Endometrial microvascular endothelial cells (primary cell): ENCODE measurements around the gene MLF1. TPM values are rescaled to one million over a fixed set of nuclear protein-coding genes. Genes with fewer than 3 reads are reported as not detected.

ENCODE experiments used
- in situ Hi-C: cut with HindIII; loops from 2 replicates; pipeline ENCODE4 v1.10.0; 2017; ENCODE audit warnings: low sequenced_read_pairs, low pct_unique_long_range_greater_than_20kb; ENCODE audit errors: inconsistent ontology term
- total RNA-seq: library from RNA; depleted of rRNA; stranded (reverse); fragments of >200 nt; gene quantifications from one replicate; pipeline ENCODE4 v1.2.3, GENCODE V29; 2015; ENCODE audit errors: inconsistent ontology term

Gene MLF1
- total RNA-seq, 1 donor from 2014 or later: 1.6 TPM

DNA sequence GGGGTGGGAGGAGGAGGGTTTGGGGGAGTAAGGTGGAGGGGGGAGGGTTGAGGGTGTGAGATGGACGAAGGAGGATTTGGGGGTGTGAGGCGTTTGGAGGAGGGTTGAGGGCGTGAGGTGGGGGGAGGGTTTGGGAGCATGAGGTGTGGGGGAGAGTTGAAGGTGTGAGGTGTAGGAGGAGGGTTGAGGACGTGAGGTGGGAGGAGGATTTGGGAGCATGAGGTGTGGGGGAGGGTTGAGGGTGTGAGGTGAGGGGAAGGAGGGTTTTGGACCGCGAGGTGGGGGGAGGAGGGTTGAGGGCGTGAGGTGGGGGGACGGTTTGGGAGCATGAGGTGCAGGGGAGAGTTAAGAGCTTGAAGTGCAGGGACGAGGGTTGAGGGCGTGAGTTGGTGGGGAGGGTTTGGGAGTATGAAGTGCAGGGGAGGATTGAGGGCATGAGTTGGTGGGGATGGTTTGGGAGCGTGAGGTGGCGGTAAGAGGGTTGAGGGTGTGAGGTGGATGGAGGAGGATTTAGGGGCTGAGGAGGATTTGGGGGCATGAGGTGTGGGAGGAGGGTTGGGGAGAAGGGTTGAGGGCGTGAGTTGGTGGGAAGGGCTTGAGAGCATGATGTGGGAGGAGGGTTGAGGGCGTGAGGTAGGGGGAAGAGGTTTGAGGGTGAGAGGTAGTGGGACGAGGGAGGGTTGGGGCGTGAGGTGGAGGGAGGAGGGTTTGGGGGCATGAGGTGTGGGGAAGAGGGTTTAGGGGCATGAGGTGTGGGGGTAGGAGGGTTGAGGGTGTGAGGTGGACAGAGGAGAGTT is 1.2 kb downstream of the MLF1 start:
- in situ Hi-C loops: no loop called here

DNA sequence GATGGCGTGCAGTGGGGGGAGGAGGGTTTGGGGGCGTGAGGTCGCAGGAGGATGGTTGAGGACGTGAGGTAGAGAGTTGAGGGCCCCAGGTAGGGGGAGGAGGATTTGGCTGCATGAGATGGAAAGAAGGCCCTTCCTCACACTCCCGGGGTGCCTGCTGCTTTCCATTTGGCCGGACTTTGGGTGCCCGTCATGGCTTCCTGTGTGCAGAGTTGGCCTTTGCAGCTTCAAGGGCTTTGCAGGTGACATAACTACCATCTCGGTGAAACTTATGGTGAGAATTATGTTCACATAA is 1.7 kb downstream of the MLF1 start:
- in situ Hi-C loops: no loop called here

- in situ Hi-C loops: no loop called here
These were observed 2.7 kb downstream of the MLF1 start for GRCh38 chr3:158573714-158574113.

GRCh38 chr3:158574646-158575045 is 3.7 kb downstream of the MLF1 start:
- in situ Hi-C loops: no loop called here

- in situ Hi-C loops: no loop called here
These were observed 19.2 kb downstream of the MLF1 start for GRCh38 chr3:158590223-158590622.

- in situ Hi-C loops: no loop called here
These were observed 29.8 kb downstream of the MLF1 start for GRCh38 chr3:158600787-158601186.

DNA sequence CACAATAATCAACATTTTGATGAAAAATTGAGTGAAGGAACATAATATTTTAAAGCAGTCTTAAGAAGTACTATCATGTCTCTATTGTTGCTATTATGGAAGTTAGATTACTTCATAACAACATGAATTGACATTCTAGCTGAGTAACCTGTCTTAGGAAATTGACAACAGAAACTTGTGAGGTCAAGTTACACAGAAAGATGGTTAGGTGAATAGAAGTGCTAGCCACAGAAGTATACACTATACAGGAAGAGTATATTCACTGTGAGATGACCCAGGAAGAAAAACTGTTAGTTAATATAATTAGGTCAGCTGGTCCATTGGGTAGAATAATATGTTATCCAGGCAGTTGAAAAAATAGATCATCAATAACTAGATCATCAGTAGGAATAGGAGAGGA is 31.2 kb downstream of the MLF1 start:
- in situ Hi-C loops: no loop called here

DNA sequence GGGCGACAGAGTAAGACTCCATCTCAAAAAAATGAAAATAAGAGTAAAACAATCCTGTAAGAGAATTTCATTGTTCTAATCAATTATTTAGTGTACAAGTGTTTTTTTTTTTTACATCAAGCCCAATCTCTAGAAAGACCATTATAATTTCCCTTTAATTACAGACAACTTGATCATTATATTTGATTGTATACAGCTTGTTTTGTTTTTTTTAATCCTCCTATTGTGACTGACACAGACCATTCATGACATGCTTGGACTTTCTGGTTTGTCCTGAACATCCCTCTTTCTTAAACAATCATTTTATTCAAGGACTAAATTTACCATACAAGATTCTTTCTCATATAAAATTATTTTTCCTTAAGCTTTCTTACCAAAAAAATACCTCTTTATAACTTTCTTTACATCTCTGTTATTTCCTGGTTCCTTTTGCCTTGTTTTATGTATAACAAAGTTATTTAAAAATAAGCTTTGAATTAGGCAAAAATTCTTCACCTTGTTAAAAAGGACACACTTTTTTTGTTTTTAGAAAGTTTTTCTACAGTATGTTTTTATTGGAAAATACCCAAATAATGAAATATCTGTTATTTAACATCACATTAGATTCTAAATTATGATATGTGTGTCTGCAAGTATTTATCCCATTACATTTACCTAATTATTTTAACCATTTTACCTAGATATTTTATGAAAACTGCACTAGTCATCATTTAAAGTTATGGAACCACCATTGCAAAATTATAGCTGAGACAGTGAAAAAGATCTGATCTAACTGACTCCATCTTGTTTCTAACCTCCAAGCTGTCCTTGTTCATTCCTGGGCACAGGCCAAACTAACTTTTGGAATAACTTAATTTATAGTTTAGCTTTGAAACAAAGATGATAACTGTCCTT is 47.2 kb downstream of the MLF1 start:
- in situ Hi-C loops: no loop called here

- in situ Hi-C loops: no loop called here
These were observed 54.9 kb downstream of the MLF1 start for GRCh38 chr3:158625881-158626280.

GRCh38 chr3:158631981-158632380 is 61.0 kb downstream of the MLF1 start:
- in situ Hi-C loops: no loop called here

GRCh38 chr3:158640646-158641045 is 69.7 kb downstream of the MLF1 start:
- in situ Hi-C loops: no loop called here

- in situ Hi-C loops: no loop called here
These were observed 71.0 kb downstream of the MLF1 start for GRCh38 chr3:158642005-158642404.

- in situ Hi-C loops: no loop called here
These were observed 71.6 kb downstream of the MLF1 start for GRCh38 chr3:158642474-158643210.

DNA sequence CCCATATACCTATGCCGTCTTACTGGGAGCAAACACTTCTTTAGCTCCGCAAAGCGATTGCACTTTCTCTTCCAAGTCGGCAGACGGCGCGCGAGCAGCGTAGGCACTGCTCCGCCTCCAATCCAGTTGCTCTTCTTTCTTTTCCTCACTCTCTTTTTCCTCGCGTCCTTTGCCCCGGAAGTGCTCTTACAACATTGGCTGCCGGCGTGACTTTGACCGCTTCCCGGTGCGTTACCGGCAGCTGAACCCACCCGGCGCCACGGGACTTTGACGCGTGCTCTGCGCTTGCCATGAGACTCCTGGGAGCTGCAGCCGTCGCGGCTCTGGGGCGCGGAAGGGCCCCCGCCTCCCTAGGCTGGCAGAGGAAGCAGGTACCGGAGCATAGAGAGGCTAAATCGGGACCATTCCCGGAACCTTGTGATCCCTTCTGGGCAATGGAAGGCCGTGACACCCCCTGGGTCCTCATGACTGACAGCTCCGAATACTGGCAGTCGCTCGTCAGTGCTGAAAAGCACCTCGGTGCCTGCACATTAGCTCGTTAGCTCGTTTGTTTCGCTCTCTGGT is 73.4 kb downstream of the MLF1 start, which contains the start of gene GFM1:
TSS of gene GFM1 (plus strand) at position 183 of the 564 bp plus-strand sequence. CDS start at position 291, 108 bp downstream.
- in situ Hi-C loops: no loop called here

GRCh38 chr3:158649791-158650190 is 78.8 kb downstream of the MLF1 start:
- in situ Hi-C loops: loop anchor here (25.0 kb wide), 1 partner anchor 138 kb away; no protein-coding TSS in a partner anchor

GRCh38 chr3:158651192-158651591 is 80.2 kb downstream of the MLF1 start:
- in situ Hi-C loops: loop anchor here (25.0 kb wide), 1 partner anchor 136 kb away; no protein-coding TSS in a partner anchor

- in situ Hi-C loops: loop anchor here (25.0 kb wide), 1 partner anchor 135 kb away; no protein-coding TSS in a partner anchor
These were observed 81.5 kb downstream of the MLF1 start for GRCh38 chr3:158652463-158652862.
